Urothelium cell line (cell line): ENCODE measurements around the gene LRRC37A.
"Not testable (repeated sequence)": the region's sequence is repeated elsewhere in the genome, so short reads cannot be mapped to it uniquely, and the experiment has no call there.

ENCODE experiments used
- DNase-seq: peaks from one replicate; pipeline ENCODE4 v3.0.0; 2011; ENCODE audit warnings: low spot score, mixed read lengths
- FAIRE-seq: peaks from 2 replicates; lab custom pipeline; 2011; peaks lifted over from hg19 to GRCh38; lab: Jason Lieb, UNC

The LRRC37A gene

DNA sequence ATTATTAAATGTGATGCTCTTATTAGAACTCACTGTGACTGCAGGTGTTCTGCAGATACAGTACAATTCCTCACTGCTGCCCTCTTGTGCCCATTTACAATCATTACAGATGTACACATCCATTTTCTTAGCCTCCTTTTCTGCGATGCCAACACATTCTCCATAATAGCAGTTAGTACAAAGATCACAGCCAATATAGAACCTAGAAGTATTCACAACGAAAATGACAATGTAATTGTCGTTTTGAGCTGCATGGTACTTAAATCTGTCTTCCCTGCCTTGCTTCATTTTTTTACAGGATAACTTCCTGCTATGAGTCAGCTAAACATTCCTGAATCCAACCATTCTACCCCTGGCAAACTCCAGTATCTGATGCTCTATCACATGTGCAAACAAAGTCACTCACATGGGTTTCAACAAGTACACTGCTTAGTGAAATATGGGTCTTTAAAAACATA, 8.1 kb upstream of the LRRC37A start:
- DNase-seq = peak; percentile 18
- FAIRE-seq = not testable (repeated sequence)

DNA sequence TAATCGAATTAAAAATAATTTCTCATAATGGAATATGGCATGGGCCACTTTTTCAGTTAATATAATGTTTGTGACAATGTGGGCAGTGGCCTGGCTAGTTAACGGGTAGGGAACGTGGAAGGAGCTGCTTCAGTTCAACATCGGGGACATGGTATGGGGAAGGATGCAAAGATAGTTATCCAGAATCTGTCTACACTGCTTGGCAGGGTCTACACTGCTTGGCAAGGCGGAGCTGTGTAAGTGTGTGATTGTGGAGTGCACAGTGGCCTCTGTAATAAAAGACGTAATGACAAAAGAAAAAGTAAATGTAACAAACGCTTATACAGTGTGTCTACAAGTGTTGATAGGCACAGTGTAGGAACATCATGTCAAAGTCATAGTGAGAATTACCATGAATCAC, 7.3 kb upstream of the LRRC37A start:
- not testable (repeated sequence) for FAIRE-seq, DNase-seq

- FAIRE-seq, DNase-seq: not testable (repeated sequence)
Measured at GRCh38 chr17:46290906-46291546, 3.9 kb upstream of the LRRC37A start.

- DNase-seq, FAIRE-seq: not testable (repeated sequence)
Measured at GRCh38 chr17:46291618-46292017, 3.3 kb upstream of the LRRC37A start.

GRCh38 chr17:46341220-46341619, 46.3 kb downstream of the LRRC37A start:
- DNase-seq, FAIRE-seq: not testable (repeated sequence)

DNA sequence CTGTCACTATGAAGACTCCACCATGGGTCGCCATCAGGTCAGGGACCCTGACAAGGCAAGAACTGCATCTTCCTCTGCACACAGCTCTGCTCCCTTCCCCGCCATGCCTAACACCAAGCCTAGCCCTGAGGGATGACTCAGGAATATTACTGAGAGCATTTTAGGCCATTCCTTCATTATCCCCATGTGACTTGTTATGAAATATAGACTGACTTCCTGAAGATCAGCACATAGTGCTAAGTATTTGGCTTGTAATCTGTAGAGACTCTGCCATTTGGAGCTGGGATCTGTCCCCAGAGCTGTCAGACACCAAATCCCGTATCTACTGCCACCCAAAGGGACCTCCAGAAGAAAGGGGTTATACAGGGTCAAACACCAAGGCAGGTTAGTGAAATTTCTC, 47.2 kb downstream of the LRRC37A start:
- not testable (repeated sequence) for DNase-seq, FAIRE-seq

DNA sequence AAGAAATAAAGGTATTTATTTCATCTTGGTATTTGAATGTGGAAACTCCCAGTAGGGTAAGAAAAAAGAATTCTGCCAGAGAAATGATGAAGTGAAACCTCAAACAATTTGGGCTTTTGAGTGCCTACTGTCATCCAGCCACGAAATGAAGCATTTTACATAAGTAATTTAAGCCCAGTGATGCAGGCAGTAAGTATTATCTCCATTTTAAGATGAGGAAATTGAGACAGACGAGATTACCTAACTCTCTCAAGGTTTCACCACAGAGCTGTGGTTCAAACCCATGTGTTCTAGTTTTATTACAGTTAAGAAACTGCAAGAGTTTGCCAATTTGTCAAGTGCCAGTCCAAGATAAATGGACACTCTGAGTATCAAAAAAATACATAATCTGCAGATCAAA, 53.4 kb downstream of the LRRC37A start:
- DNase-seq, FAIRE-seq: not testable (repeated sequence)

DNA sequence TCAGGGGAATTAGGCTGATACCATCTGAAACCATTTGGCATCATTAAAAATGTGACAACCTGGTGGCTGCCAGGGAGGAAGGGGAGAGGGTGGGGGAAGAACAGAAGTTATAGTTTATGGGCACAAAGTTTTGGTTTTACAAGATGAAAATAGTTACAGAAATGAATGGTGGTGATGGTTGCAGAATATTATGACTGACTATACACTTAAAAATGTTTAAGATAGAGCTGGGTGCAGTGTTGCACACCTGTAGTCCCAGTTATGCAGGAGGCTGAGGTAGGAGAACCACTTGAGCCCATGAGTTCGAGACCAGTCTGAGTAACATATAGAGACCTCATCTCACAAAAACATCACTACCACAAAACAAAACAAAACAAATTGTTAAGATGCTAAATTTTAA, 54.1 kb downstream of the LRRC37A start:
- not testable (repeated sequence) for FAIRE-seq, DNase-seq

DNA sequence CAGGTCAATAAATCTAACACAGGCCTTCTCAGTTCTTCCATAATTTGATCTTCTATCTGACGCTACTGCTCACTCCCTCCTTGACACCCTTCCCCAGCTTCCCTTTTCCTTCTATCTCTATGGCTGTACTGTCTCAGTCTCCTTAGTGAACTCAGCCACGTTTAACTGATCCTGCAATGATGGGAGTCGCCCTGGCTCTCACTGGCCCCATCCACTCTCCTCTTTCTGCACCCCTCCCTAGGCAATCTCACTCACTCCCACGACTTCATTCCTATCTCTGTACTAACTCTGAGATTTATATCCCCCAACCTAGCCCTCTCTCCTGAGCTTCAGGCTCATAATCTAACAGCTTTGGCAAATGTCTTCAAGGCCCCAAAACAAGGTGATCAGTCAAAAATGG, 58.9 kb downstream of the LRRC37A start:
- peak; percentile 40 for FAIRE-seq
- DNase-seq = not testable (repeated sequence)

DNA sequence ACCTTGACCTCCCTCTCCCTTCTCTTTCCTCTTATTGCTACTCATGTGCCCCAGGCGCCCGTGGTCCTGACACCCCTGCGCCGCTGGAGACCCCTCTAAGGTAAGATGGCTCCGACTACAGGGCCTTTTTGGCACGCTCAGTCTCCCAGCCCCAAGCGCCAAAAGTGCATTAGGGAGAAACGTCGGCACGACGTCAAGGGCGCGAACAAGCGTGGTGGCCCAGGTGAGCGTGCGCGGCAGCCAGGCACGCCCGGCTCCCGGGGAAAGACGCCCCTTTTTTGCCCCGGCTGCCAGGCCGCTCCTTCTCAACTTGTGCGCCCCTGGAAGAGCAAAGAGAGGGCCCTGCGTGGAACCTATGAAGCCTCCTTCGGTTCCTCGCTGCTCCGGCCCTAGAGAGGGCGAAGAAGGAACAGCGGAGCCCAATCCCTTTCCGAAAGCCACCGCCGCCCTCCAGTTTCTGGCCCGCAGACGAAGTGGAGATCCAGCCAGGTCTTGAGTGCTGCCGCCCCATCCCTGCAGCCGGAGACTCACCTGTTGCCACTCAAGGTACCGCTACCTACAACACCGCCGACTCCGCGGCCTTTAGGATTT, 66.3 kb downstream of the LRRC37A start:
- DNase-seq, FAIRE-seq: not testable (repeated sequence)

DNA sequence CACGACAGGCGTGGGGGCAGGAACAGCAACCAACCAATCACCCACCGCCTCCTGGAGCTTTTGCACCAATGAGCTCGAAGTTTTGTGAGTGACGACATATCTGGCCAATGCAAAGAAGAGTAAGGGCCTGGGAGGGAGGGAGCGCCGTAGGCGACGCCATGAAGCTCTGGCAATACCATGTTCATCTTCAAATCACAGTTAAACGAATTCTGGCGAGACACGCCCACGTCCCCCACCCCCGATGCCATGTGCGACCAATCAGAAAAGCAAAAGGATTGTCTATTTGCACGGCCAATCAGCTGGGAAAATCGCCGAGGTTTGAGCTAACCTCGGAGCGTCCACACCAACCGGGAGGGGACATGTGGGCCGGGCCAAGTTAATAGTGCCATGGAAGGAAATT, 66.8 kb downstream of the LRRC37A start, which contains the start of gene ARL17B:
Gene ARL17B, minus strand, starts transcription at position 12 of the 400 bp plus-strand sequence. CDS start 3,369 bp downstream, outside the sequence.
- FAIRE-seq = peak; percentile 100

DNA sequence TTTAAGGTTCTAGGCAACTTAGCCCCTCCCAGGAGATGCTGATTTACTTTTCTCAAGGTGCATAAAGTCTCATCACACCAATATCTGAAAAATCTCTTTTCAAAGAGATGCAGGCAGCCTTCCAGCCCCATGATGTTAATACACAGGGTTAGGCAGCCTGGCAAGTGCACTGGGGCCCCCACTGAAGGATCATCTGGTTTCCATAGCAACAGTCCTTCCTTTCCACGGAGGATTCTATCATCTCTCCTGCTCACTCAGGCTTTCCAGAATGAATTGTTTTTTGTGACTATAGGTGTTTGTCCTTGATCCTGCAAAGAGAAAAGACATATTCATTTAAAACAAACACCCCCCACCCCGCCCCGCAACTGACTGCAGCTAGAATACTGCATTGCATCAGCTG, 72.6 kb downstream of the LRRC37A start:
- DNase-seq = not testable (repeated sequence)
- peak; percentile 71 for FAIRE-seq

More for the DNA sequence above, 66.8 kb downstream of the LRRC37A start, which contains the start of gene ARL17B:
- not testable (repeated sequence) for DNase-seq

- DNase-seq = not testable (repeated sequence)
- FAIRE-seq = peak; percentile 100
Measured at GRCh38 chr17:46372236-46373229, 77.6 kb downstream of the LRRC37A start.

DNA sequence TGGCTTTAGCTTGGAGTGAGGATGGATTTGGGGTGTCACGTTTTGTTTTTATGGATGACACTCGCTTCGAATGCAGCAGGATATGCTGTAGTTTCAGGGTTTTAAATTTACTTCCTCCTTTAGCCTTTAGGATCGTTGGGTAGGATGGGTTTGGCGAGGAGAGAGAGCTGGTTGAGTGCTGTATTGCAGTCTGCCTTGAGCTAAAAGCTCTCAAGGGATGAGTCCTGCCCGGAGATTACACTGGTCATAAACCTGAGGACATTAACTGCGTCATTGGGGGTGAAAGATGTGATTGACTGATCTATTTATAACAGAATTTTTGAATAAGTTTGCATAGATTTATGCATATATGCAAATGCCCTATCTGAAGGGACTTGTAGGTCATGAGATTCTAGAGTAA, 78.5 kb downstream of the LRRC37A start:
- peak; percentile 87 for FAIRE-seq
- not testable (repeated sequence) for DNase-seq

GRCh38 chr17:46383118-46383517, 88.2 kb downstream of the LRRC37A start:
- FAIRE-seq = peak; percentile 94
- DNase-seq = not testable (repeated sequence)

GRCh38 chr17:46385491-46385890, 90.6 kb downstream of the LRRC37A start:
- FAIRE-seq, DNase-seq: not testable (repeated sequence)
